Measurements from ENCODE around the gene CGN. TPM values are rescaled to one million over a fixed set of nuclear protein-coding genes. Genes with fewer than 3 reads are reported as not detected.
A peak's percentile ranks its signal among the peaks of the same experiment; 100 is the strongest.

Gene CGN
- total RNA-seq, 2 experiments from 2014 or later = 1.7 to 1.9 TPM

GRCh38 chr1:151574575-151575529 is 63.7 kb downstream of the CGN start:
- no peaks in the 10 kb centered on the region for H3K9me3 Mint-ChIP-seq
- ChIA-PET CTCF (no interaction called here), POLR2A (no interaction called here)
- no peak for TF ChIP-seq CTCF (IDR thresholded peaks at IDR 0.05)
- H3K4me1 Mint-ChIP-seq (ENCODE audit: low read depth) = peaks cover 8% of the 10 kb centered on the region
- H3K27ac Mint-ChIP-seq = peak overlapping the region; percentile 5
- H3K27me3 Mint-ChIP-seq = no peaks in the 10 kb centered on the region
- ATAC-seq (peak; percentile 94), DNase-seq (peak; percentile 59)
- H3K4me3 Mint-ChIP-seq = no peak overlapping the region
- no peaks in the 10 kb centered on the region for H3K36me3 Mint-ChIP-seq (ENCODE audit: low read depth)
- intact Hi-C loops (cut with micrococcal nuclease) = no loop called here

- Mint-ChIP-seq H3K4me3 (no peak overlapping the region), H3K27ac (no peak overlapping the region), H3K9me3 (no peaks in the 10 kb centered on the region), H3K4me1 (ENCODE audit: low read depth) (peaks cover 8% of the 10 kb centered on the region), H3K27me3 (no peaks in the 10 kb centered on the region), H3K36me3 (ENCODE audit: low read depth) (no peaks in the 10 kb centered on the region)
- no peak for TF ChIP-seq CTCF (IDR thresholded peaks at IDR 0.05)
- ATAC-seq (no peak), DNase-seq (no peak)
- POLR2A ChIA-PET = no interaction called here
- CTCF ChIA-PET = interaction anchor here (1.1 kb wide), 1 partner anchor 28 kb away, joined by 4 read pairs; no protein-coding TSS in a partner anchor
- intact Hi-C loops (cut with micrococcal nuclease) = no loop called here
These were observed 66.0 kb downstream of the CGN start for GRCh38 chr1:151577173-151577572.

- ATAC-seq (no peak), DNase-seq (no peak)
- ChIA-PET CTCF (interaction anchor here (1.2 to 2.2 kb wide), 4 partner anchors 15 to 156 kb away, joined by 3 to 12 read pairs (median 4); no protein-coding TSS in a partner anchor), POLR2A (interaction anchor here (0.8 kb wide), 1 partner anchor 259 kb away, joined by 3 read pairs; no protein-coding TSS in a partner anchor)
- Mint-ChIP-seq H3K4me3 (no peak overlapping the region), H3K27ac (no peak overlapping the region), H3K36me3 (ENCODE audit: low read depth) (no peaks in the 10 kb centered on the region), H3K4me1 (ENCODE audit: low read depth) (peaks cover 8% of the 10 kb centered on the region), H3K27me3 (no peaks in the 10 kb centered on the region), H3K9me3 (no peaks in the 10 kb centered on the region)
- intact Hi-C loops (cut with micrococcal nuclease) = no loop called here
- no peak for TF ChIP-seq CTCF (IDR thresholded peaks at IDR 0.05)
These were observed 67.8 kb downstream of the CGN start for GRCh38 chr1:151578941-151579340.

- no peaks in the 10 kb centered on the region for H3K36me3 Mint-ChIP-seq (ENCODE audit: low read depth)
- H3K27ac Mint-ChIP-seq = no peak overlapping the region
- H3K9me3 Mint-ChIP-seq = no peaks in the 10 kb centered on the region
- H3K4me3 Mint-ChIP-seq = no peak overlapping the region
- CTCF ChIA-PET = interaction anchor here (1.6 to 2.2 kb wide), 2 partner anchors 14 to 44 kb away, joined by 4 to 12 read pairs; no protein-coding TSS in a partner anchor
- intact Hi-C loops (cut with micrococcal nuclease) = no loop called here
- peaks cover 7% of the 10 kb centered on the region for H3K4me1 Mint-ChIP-seq (ENCODE audit: low read depth)
- DNase-seq (no peak), ATAC-seq (no peak)
- POLR2A ChIA-PET = no interaction called here
- no peaks in the 10 kb centered on the region for H3K27me3 Mint-ChIP-seq
- no peak for TF ChIP-seq CTCF (IDR thresholded peaks at IDR 0.05)
These were observed 68.4 kb downstream of the CGN start for GRCh38 chr1:151579436-151580225.

Measured in activated CD8-positive, alpha-beta T cell treated with anti-CD3 and anti-CD28 coated beads for 36 hours (primary cell).